Stomach (tissue), 4 donors: ENCODE measurements around the gene CELF2.

Source experiments
- EP300 ChIP-seq: sonication (generic); formaldehyde crosslinking; IDR thresholded peaks from one replicate; pipeline ENCODE4 v1.6.1; 2017; ENCODE audit warnings: antibody characterized with exemption
- POLR2A ChIP-seq, 4 donors: fragments of 450-650 bp; IDR thresholded peaks; one replicate each; pipeline ENCODE4 v1.6.1; 2016; ENCODE audit warnings: antibody characterized with exemption in 4 of 4, control low read depth in 2 of 4, mild to moderate bottlenecking in 1 of 4, moderate library complexity in 1 of 4
- TF ChIP-seq, protein P1 (sequence below), 7 experiments: fragments of 450-650 bp in 4 of 7; fragments of 200-600 bp in 3 of 7; sonication (generic) in 3 of 7; IDR thresholded peaks; one replicate each; pipeline ENCODE4 v1.5.1; 2016 to 2019; ENCODE audit warnings: antibody characterized with exemption in 7 of 7, control low read depth in 2 of 7, mild to moderate bottlenecking in 1 of 7

- TF ChIP-seq POLR2A (IDR thresholded peaks at IDR 0.05) (no peak), EP300 (no peak)
- TF ChIP-seq, protein P1, sequence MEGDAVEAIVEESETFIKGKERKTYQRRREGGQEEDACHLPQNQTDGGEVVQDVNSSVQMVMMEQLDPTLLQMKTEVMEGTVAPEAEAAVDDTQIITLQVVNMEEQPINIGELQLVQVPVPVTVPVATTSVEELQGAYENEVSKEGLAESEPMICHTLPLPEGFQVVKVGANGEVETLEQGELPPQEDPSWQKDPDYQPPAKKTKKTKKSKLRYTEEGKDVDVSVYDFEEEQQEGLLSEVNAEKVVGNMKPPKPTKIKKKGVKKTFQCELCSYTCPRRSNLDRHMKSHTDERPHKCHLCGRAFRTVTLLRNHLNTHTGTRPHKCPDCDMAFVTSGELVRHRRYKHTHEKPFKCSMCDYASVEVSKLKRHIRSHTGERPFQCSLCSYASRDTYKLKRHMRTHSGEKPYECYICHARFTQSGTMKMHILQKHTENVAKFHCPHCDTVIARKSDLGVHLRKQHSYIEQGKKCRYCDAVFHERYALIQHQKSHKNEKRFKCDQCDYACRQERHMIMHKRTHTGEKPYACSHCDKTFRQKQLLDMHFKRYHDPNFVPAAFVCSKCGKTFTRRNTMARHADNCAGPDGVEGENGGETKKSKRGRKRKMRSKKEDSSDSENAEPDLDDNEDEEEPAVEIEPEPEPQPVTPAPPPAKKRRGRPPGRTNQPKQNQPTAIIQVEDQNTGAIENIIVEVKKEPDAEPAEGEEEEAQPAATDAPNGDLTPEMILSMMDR (IDR thresholded peaks at IDR 0.05) = no peak
These were observed 321.3 kb downstream of the CELF2 start for GRCh38 chr10:11339013-11339412.
